Prostate gland (tissue), 2 donors: ENCODE measurements around the gene TSPAN12.

Source experiments
- POLR2A ChIP-seq: fragments of 450-650 bp; IDR thresholded peaks from one replicate; pipeline ENCODE4 v1.6.1; 2016; ENCODE audit warnings: antibody characterized with exemption, mild to moderate bottlenecking
- TF ChIP-seq, protein P1 (sequence below), 4 experiments: fragments of 200-600 bp in 2 of 4; fragments of 450-650 bp in 2 of 4; sonication (generic) in 2 of 4; IDR thresholded peaks; 1 replicate in 3 of 4; 2 replicates in 1 of 4; pipeline ENCODE4 v1.5.1; 2016 to 2019; ENCODE audit warnings: antibody characterized with exemption in 4 of 4, mild to moderate bottlenecking in 2 of 4, moderate library complexity in 2 of 4

DNA sequence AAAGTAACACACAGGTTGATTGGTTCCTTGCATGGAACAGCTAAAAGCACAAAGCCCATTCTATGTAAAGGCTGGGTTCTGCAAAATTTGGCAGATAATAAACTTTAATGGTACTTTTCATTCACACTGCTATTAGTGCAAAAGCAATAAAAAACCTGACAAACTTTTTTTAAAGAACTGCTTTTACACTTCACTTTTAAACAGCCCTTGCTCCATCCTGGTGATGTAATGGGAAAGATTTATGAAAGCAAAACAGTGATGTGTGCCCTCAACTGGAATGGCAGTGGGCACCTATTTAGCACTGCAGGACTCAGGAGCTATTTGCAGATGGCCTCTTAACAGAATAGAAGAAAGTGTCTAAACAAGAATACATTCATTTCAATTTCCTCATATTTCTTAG is 44.9 kb downstream of the TSPAN12 start:
- TF ChIP-seq, protein P1, sequence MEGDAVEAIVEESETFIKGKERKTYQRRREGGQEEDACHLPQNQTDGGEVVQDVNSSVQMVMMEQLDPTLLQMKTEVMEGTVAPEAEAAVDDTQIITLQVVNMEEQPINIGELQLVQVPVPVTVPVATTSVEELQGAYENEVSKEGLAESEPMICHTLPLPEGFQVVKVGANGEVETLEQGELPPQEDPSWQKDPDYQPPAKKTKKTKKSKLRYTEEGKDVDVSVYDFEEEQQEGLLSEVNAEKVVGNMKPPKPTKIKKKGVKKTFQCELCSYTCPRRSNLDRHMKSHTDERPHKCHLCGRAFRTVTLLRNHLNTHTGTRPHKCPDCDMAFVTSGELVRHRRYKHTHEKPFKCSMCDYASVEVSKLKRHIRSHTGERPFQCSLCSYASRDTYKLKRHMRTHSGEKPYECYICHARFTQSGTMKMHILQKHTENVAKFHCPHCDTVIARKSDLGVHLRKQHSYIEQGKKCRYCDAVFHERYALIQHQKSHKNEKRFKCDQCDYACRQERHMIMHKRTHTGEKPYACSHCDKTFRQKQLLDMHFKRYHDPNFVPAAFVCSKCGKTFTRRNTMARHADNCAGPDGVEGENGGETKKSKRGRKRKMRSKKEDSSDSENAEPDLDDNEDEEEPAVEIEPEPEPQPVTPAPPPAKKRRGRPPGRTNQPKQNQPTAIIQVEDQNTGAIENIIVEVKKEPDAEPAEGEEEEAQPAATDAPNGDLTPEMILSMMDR (IDR thresholded peaks at IDR 0.05), result no peak
- no peak for TF ChIP-seq POLR2A
